ENCODE measurements around the gene TMEM135. TPM values are rescaled to one million over a fixed set of nuclear protein-coding genes. Genes with fewer than 3 reads are reported as not detected.

TMEM135 gene
- polyA plus RNA-seq, 1 of the 3 experiments (the other 2 are of a cell fraction), result 3.0 TPM

DNA sequence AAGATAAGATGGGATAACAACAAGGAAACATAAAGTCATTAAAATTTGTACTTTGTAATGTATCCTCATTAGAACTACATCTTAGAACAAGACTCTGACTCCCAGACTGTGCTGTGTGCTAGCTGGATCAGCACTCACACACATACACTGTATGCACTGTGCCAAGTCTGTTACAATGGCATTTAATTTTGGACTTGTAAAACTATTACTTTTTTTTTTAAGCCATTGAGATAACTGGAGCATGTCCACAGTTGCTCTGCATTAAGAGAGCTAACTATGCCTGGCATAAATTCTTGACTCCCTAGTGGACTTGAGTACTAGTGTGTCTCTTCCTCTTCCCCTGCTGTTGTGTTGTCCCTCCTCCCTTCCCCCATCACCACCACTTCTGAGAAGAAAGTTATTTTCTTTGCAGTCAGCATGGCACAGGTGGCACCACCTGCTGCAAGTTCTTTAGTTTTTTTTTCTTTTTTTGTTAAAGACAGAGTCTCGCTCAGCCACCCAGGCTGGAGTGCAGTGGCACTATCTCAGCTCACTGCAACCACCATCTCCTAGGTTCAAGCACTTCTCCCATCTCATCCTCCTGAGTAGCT is 268.6 kb downstream of the TMEM135 start (continued):
- TF ChIP-seq, protein P1, sequence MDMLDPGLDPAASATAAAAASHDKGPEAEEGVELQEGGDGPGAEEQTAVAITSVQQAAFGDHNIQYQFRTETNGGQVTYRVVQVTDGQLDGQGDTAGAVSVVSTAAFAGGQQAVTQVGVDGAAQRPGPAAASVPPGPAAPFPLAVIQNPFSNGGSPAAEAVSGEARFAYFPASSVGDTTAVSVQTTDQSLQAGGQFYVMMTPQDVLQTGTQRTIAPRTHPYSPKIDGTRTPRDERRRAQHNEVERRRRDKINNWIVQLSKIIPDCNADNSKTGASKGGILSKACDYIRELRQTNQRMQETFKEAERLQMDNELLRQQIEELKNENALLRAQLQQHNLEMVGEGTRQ (IDR thresholded peaks at IDR 0.05; ENCODE audit: borderline replicate concordance, low read depth, low read length), result no peak

DNA sequence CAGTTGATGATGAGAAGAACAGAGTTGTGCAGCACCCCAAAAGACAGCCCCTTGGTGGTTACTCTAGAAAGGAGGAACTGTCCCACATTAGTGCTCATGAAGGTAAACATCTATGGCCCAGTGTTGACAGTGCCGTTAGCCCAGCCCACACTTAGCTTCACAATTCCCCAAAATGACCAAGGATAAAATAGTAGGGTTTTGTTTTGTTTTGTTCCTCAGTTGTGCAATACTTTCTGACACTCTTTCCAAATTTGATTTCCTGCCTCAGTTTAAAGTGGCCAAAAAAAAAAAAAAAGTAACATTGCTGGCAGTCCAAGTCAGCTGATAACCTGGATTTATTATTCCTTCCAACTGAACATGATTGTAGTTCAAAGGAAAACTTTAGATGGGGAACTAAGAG is 269.4 kb downstream of the TMEM135 start:
- CTCF ChIA-PET, result interaction anchor here (1.8 kb wide), 1 partner anchor 114 kb away, joined by 5 read pairs; no protein-coding TSS in a partner anchor

GRCh38 chr11:87315229-87315628 is 277.5 kb downstream of the TMEM135 start:
- Histone ChIP-seq H3K27me3 (ENCODE audit: insufficient read depth) (no peaks in the 10 kb centered on the region), H3K9me2 (no peaks in the 10 kb centered on the region), H3K4me2 (no peak overlapping the region), H3K79me2 (ENCODE audit: insufficient read depth) (no peaks in the 10 kb centered on the region), H3F3A (replicated peaks; ENCODE audit: insufficient read depth) (no peaks in the 10 kb centered on the region), H3K27ac (ENCODE audit: low read depth in 2 of 2, low read length in 1 of 2) (no peak overlapping the region), H2AFZ (ENCODE audit: low read depth) (no peak overlapping the region), H3K4me3 (ENCODE audit: low read depth in 2 of 2, low read length in 1 of 2) (no peak overlapping the region), H3K9ac (no peak overlapping the region), H3K9me3 (no peaks in the 10 kb centered on the region; the same call in 1 of the 2 replicates), H3K4me1 (ENCODE audit: control insufficient read depth in 1 of 2, insufficient read depth in 2 of 2, low read depth in 1 of 2, low read length in 1 of 2) (peaks cover 0 to 6% of the 10 kb centered on the region in 2 experiments; a peak in 1 of 4 replicates), H3K36me3 (replicated peaks in 1 of 2; ENCODE audit: control insufficient read depth in 1 of 2, insufficient read depth in 2 of 2, low read length in 1 of 2) (peaks cover 8 to 9% of the 10 kb centered on the region in 2 experiments), H4K20me1 (ENCODE audit: insufficient read depth) (no peaks in the 10 kb centered on the region)
- 100% methylated on average over 2 of the region's 2 CpGs for WGBS (ENCODE audit: low lambda C conversion rate)
- POLR2A ChIA-PET, result no interaction called here
- CTCF ChIA-PET, result interaction anchor here (1.3 kb wide), 2 partner anchors 10 to 11 kb away, joined by 3 to 4 read pairs; no protein-coding TSS in a partner anchor
- DNase-seq, result no peak
- TF ChIP-seq, protein P2, sequence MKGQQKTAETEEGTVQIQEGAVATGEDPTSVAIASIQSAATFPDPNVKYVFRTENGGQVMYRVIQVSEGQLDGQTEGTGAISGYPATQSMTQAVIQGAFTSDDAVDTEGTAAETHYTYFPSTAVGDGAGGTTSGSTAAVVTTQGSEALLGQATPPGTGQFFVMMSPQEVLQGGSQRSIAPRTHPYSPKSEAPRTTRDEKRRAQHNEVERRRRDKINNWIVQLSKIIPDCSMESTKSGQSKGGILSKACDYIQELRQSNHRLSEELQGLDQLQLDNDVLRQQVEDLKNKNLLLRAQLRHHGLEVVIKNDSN (IDR thresholded peaks at IDR 0.05; ENCODE audit: borderline replicate concordance, low read depth), result no peak
- TF ChIP-seq GATA2 (CRISPR knock-in tag; IDR thresholded peaks at IDR 0.05) (no peak), MXI1 (IDR thresholded peaks at IDR 0.05; ENCODE audit: low read depth, low read length) (no peak), SIN3A (IDR thresholded peaks at IDR 0.05; ENCODE audit: borderline replicate concordance, low read depth, low read length) (no peak), TCF12 (IDR thresholded peaks at IDR 0.05) (no peak), RXRA (IDR thresholded peaks at IDR 0.05; ENCODE audit: borderline replicate concordance, low read depth) (no peak), RFX5 (IDR thresholded peaks at IDR 0.05; ENCODE audit: low read length) (no peak), RAD21 (IDR thresholded peaks at IDR 0.05; ENCODE audit: low read length) (no peak)

More for the DNA sequence above, 269.4 kb downstream of the TMEM135 start:
- no peak for DNase-seq
- H3K36me3 ChIP-seq (replicated peaks in 1 of 2; ENCODE audit: control insufficient read depth in 1 of 2, insufficient read depth in 2 of 2, low read length in 1 of 2), result no peaks in the 10 kb centered on the region
- H3K27me3 ChIP-seq (ENCODE audit: insufficient read depth), result no peaks in the 10 kb centered on the region
- TF ChIP-seq SMC3 (IDR thresholded peaks at IDR 0.05; ENCODE audit: low read depth, low read length) (no peak), TEAD4 (IDR thresholded peaks at IDR 0.05; ENCODE audit: borderline replicate concordance, insufficient read depth) (no peak), NFIC (IDR thresholded peaks at IDR 0.05; ENCODE audit: borderline replicate concordance) (no peak)
- no peak overlapping the region for H2AFZ ChIP-seq (ENCODE audit: low read depth)
- H3K79me2 ChIP-seq (ENCODE audit: insufficient read depth), result no peaks in the 10 kb centered on the region
- H4K20me1 ChIP-seq (ENCODE audit: insufficient read depth), result no peaks in the 10 kb centered on the region
- H3K27ac ChIP-seq (ENCODE audit: low read depth in 2 of 2, low read length in 1 of 2), result no peak overlapping the region
- H3K4me1 ChIP-seq (ENCODE audit: control insufficient read depth in 1 of 2, insufficient read depth in 2 of 2, low read depth in 1 of 2, low read length in 1 of 2), result no peaks in the 10 kb centered on the region; a peak in 1 of 4 replicates
- H3K4me3 ChIP-seq (ENCODE audit: low read depth in 2 of 2, low read length in 1 of 2), result no peak overlapping the region
- POLR2A ChIA-PET, result no interaction called here
- no peaks in the 10 kb centered on the region for H3F3A ChIP-seq (replicated peaks; ENCODE audit: insufficient read depth)
- no peak overlapping the region for H3K9ac ChIP-seq
- whole genome bisulfite sequencing (ENCODE audit: low lambda C conversion rate), result 100% methylated on average over 1 of the region's 1 CpG
- H3K9me3 ChIP-seq, result no peaks in the 10 kb centered on the region; the same call in 1 of the 2 replicates
- H3K9me2 ChIP-seq, result no peaks in the 10 kb centered on the region
- no peak overlapping the region for H3K4me2 ChIP-seq

All from SK-N-SH (cell line).